ENCODE data around the gene VWA3B. TPM values are rescaled to one million over a fixed set of nuclear protein-coding genes. Genes with fewer than 3 reads are reported as not detected.
A peak's percentile ranks its signal among the peaks of the same experiment; 100 is the strongest.

The VWA3B gene
- total and polyA plus RNA-seq, 2 donors (not counting 3 experiments of a cell fraction or from before 2014, with no cell fraction given), result not detected

DNA sequence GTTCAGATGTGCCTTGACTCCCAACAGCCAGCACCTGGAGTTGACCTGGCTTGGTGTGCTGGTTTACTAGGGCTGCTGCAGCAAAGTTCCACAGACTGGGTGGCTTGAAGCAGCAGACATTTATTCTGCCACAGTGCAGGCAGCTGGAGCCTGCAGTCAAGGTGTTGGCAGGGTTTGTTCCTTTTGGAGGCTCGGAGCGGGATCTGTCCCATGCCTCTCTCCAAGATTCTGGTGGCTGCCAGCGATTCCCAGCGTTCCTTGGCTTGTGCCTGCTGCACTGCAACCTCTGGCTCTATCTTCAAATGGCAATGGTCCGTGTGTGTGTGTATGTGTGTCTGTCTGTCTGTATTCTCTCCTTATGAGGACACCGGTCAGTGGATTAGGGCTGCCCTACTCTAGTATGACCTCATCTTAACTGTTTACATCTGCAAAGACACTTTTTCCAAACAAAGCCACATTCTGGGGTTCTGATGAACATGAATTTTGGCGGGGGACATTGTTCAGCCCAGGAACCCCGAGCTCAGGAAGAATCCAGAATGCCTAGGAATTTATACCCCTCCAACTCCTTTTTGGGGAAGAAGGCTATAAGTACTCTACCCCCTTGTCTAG is 46.5 kb upstream of the VWA3B start:
- no peak overlapping the region for H3K4me2 ChIP-seq (ENCODE audit: insufficient read depth, low read length)
- H3K4me1 ChIP-seq (ENCODE audit: control insufficient read depth, extremely low read depth, insufficient read depth, low read length), result no peaks in the 10 kb centered on the region
- no peaks in the 10 kb centered on the region for H4K20me1 ChIP-seq (replicated peaks; ENCODE audit: control insufficient read depth, extremely low read depth, insufficient read depth, low read length)
- no peak overlapping the region for H3K9ac ChIP-seq (replicated peaks; ENCODE audit: extremely low read depth, insufficient read depth, low read length)
- no TSS peak for BruUV-seq (replicated peaks)
- TF ChIP-seq, protein P1, sequence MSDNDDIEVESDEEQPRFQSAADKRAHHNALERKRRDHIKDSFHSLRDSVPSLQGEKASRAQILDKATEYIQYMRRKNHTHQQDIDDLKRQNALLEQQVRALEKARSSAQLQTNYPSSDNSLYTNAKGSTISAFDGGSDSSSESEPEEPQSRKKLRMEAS (IDR thresholded peaks at IDR 0.05; ENCODE audit: insufficient read depth, insufficient read length), result no peak
- TF ChIP-seq MYC (IDR thresholded peaks at IDR 0.05; ENCODE audit: low read depth, low read length), result no peak
- no peak for TF ChIP-seq POLR2AphosphoS5 (IDR thresholded peaks at IDR 0.05; ENCODE audit: insufficient read depth, low read depth, low read length)
- TF ChIP-seq CTCF (IDR thresholded peaks at IDR 0.05; ENCODE audit: extremely low read depth in 1 of 2, insufficient read depth in 1 of 2, low read depth in 1 of 2, low read length in 2 of 2), result no peak
- TF ChIP-seq POLR2A (IDR thresholded peaks at IDR 0.05; ENCODE audit: low read depth, low read length), result no peak
- TF ChIP-seq JUN (IDR thresholded peaks at IDR 0.05; ENCODE audit: borderline replicate concordance, insufficient read depth, insufficient read length, low read depth), result peak; percentile 5
- peaks cover 5 to 8% of the 10 kb centered on the region in 2 experiments for H3K27me3 ChIP-seq (ENCODE audit: control insufficient read depth in 2 of 2, insufficient read depth in 2 of 2, low read length in 2 of 2)
- no peaks in the 10 kb centered on the region for H3K36me3 ChIP-seq (ENCODE audit: control insufficient read depth in 2 of 2, extremely low read depth in 1 of 2, insufficient read depth in 2 of 2, low read length in 2 of 2)
- intact Hi-C loops (cut with micrococcal nuclease), result no loop called here
- no peak overlapping the region for H3K4me3 ChIP-seq (replicated peaks in 1 of 3; ENCODE audit: insufficient read depth in 1 of 3, low read depth in 1 of 3, low read length in 3 of 3)
- FAIRE-seq (no peak), DNase-seq (ENCODE audit: low read depth, low spot score) (no peak)
- dilution Hi-C loops (cut with MboI; ENCODE audit: extremely low pct_ligation_motif_present, low sequenced_read_pairs), result no loop called here
- no peaks in the 10 kb centered on the region for H3K9me1 ChIP-seq (replicated peaks; ENCODE audit: control insufficient read depth, extremely low read depth, insufficient read depth, low read length)
- POLR2A ChIA-PET, result no interaction called here
- no peaks in the 10 kb centered on the region for H3K79me2 ChIP-seq (ENCODE audit: control insufficient read depth, insufficient read depth, low read length)
- CTCF ChIA-PET, result no interaction called here
- no peak overlapping the region for H2AFZ ChIP-seq (ENCODE audit: low read depth, low read length)
- H3K9me3 ChIP-seq (replicated peaks; ENCODE audit: control insufficient read depth, insufficient read depth, low read length), result no peaks in the 10 kb centered on the region
- no peak overlapping the region for H3K27ac ChIP-seq (ENCODE audit: insufficient read depth, low read depth, low read length)

All from endothelial cell of umbilical vein (primary cell).